Esophagus squamous epithelium (tissue), 5 donors: ENCODE measurements around the gene CCNY. TPM values are rescaled to one million over a fixed set of nuclear protein-coding genes. Genes with fewer than 3 reads are reported as not detected.
A peak's percentile ranks its signal among the peaks of the same experiment; 100 is the strongest.

Experiments used
- DNase-seq: peaks from one replicate; lab custom pipeline; 2025; lab: John Stamatoyannopoulos, UW
- H3K27ac ChIP-seq, 4 donors: fragments of 200-600 bp; sonication (generic); one replicate each; pipeline ENCODE4 v1.5.1; 2016 to 2019; ENCODE audit warnings: mild to moderate bottlenecking in 1 of 4
- H3K27me3 ChIP-seq, 4 donors: fragments of 200-600 bp; sonication (generic); 1 replicate in 3 of 4; 2 replicates in 1 of 4; pipeline versions ENCODE4 v1.5.1 to v1.6.0; 2017 to 2021; ENCODE audit warnings: antibody characterized with exemption in 1 of 4
- H3K36me3 ChIP-seq, 3 donors: fragments of 200-600 bp; sonication (generic); one replicate each; pipeline ENCODE4 v1.5.1; 2016 to 2019
- H3K4me1 ChIP-seq, 3 donors: fragments of 200-600 bp; sonication (generic); one replicate each; pipeline ENCODE4 v1.5.1; 2017 to 2019
- H3K4me3 ChIP-seq, 4 donors: fragments of 200-600 bp; sonication (generic); 1 replicate in 3 of 4; 2 replicates in 1 of 4; pipeline ENCODE4 v1.5.1; 2016 to 2019; ENCODE audit warnings: mild to moderate bottlenecking in 2 of 4, moderate library complexity in 1 of 4
- H3K9me3 ChIP-seq, 3 donors: fragments of 200-600 bp; sonication (generic); one replicate each; pipeline ENCODE4 v1.5.1; 2016 to 2019
- POLR2A ChIP-seq, 4 donors: fragments of 450-650 bp; IDR thresholded peaks; one replicate each; pipeline ENCODE4 v1.6.1; 2017; ENCODE audit warnings: antibody characterized with exemption in 4 of 4, mild to moderate bottlenecking in 4 of 4, moderate library complexity in 3 of 4
- WGBS, 2 donors: methylation state at CpG; one replicate each; pipeline ENCODE4 v1.1.5; 2018; 5-methylcytosine and 5-hydroxymethylcytosine counted together
- intact Hi-C: fragments of 100-400 bp; cut with DNase I; formaldehyde crosslinking; loops from one replicate; pipeline ENCODE4 v1.15.0; 2022
- total RNA-seq, 4 donors: library from RNA; depleted of rRNA; stranded (reverse); fragments of >200 nt; gene quantifications; one replicate each; pipeline ENCODE4 v1.1.0, GENCODE V29; 2016
- TF ChIP-seq, protein P1 (sequence below), 6 experiments: fragments of 450-650 bp in 4 of 6; fragments of 200-600 bp in 2 of 6; sonication (generic) in 2 of 6; IDR thresholded peaks; one replicate each; pipeline ENCODE4 v1.5.1; 2016 to 2019; ENCODE audit warnings: antibody characterized with exemption in 6 of 6, mild to moderate bottlenecking in 4 of 6, moderate library complexity in 4 of 6
- donor health status: DM: yes; HTN: yes; CAD: no.

The CCNY gene
- total RNA-seq, 4 donors from 2014 or later = 24.1 to 41.5 (median 30.4) TPM

DNA sequence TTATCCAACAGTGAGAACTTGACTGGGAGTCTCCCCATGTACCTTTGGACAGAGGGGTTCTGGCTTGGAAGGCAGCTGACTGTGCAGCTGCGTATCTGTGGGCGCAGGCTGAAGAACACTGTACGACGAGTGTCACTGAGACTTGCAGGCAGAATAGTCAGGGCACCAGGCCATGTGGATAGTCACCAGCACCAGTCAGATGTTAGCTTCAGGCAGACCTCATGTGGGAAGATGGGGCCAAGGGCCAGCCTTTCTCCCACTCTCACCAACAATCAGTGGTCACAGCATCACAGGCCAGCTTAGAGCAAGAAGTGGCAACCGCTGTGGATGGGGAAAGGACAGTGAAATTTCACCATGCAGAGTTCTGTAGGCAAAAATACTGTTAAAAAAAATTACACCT lies 225.4 kb downstream of the CCNY start:
- Histone ChIP-seq H3K36me3 (peaks cover 0 to 64% (median 9%) of the 10 kb centered on the region in 3 donors), H3K27me3 (no peaks in the 10 kb centered on the region), H3K27ac (no peak overlapping the region), H3K4me1 (peaks cover 0 to 18% (median 11%) of the 10 kb centered on the region in 3 donors), H3K9me3 (no peaks in the 10 kb centered on the region), H3K4me3 (no peak overlapping the region)
- no peak for DNase-seq
- TF ChIP-seq, protein P1, sequence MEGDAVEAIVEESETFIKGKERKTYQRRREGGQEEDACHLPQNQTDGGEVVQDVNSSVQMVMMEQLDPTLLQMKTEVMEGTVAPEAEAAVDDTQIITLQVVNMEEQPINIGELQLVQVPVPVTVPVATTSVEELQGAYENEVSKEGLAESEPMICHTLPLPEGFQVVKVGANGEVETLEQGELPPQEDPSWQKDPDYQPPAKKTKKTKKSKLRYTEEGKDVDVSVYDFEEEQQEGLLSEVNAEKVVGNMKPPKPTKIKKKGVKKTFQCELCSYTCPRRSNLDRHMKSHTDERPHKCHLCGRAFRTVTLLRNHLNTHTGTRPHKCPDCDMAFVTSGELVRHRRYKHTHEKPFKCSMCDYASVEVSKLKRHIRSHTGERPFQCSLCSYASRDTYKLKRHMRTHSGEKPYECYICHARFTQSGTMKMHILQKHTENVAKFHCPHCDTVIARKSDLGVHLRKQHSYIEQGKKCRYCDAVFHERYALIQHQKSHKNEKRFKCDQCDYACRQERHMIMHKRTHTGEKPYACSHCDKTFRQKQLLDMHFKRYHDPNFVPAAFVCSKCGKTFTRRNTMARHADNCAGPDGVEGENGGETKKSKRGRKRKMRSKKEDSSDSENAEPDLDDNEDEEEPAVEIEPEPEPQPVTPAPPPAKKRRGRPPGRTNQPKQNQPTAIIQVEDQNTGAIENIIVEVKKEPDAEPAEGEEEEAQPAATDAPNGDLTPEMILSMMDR (IDR thresholded peaks at IDR 0.05) = no peak
- no peak for TF ChIP-seq POLR2A (IDR thresholded peaks at IDR 0.05)
- WGBS, 2 donors = 75 to 93% methylated on average over 3 to 4 of the region's 5 CpGs
- intact Hi-C loops = loop anchor here (10.0 kb wide), 1 partner anchor 317 kb away; no protein-coding TSS in a partner anchor

DNA sequence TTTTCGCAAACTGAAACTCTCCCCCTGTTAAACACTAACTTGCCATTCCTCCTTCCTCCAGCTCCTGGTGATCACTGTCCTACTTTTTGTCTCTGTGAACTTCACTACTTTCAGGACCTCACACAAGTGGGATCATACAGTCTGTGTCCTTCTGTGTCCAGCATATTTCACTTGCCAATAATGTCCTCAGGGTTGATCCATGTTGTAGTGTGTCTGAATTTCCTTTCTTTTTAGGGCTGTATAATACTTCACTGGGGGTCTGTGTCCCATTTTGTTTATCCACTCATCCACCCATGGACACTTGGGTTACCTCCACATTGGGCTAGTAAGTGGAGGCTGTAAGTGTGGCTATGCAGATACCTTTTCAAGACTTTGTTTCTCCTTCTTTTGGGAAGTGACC lies 226.1 kb downstream of the CCNY start:
- DNase-seq = no peak
- intact Hi-C loops = loop anchor here (10.0 kb wide), 1 partner anchor 318 kb away; no protein-coding TSS in a partner anchor
- peaks cover 0 to 18% (median 11%) of the 10 kb centered on the region in 3 donors for H3K4me1 ChIP-seq

DNA sequence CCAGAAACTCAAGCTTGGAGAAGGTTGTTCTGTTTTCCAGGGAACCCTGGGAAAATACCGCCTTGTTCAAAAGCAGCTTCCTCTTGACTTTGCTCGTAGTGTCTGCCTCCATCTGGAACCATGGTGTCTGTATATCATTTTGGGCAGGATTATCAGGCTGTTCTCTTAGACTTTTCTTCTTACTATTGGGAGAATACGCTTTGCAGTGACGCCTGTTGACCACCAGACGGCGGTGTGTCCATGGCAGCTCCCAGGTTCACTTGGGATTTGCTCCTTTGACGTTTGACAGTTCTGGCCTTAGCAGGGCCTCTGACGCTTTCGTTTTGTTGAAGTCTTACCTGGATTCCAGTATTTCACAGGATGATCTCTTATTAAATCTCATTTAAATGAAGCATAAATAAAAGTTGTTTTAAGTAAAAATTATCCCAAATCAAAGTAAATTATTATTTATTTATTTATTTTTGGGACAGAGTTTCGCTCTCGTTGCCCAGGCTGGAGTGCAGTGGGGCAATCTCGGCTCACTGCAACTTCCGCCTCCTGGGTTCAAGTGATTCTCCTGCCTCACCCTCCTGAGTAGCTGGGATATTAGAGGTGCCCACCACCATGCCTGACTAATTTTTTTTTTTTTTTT lies 227.1 kb downstream of the CCNY start:
- peaks cover 0 to 18% (median 11%) of the 10 kb centered on the region in 3 donors for H3K4me1 ChIP-seq
- H3K27ac ChIP-seq = no peak overlapping the region
- peaks cover 6 to 65% (median 16%) of the 10 kb centered on the region in 3 donors for H3K36me3 ChIP-seq
- TF ChIP-seq, protein P1 (IDR thresholded peaks at IDR 0.05) = peak; percentile 79 to 94 (median 88)
- no peak for TF ChIP-seq POLR2A (IDR thresholded peaks at IDR 0.05)
- H3K4me3 ChIP-seq = no peak overlapping the region
- no peaks in the 10 kb centered on the region for H3K27me3 ChIP-seq
- intact Hi-C loops = loop anchor here (10.0 kb wide), 1 partner anchor 319 kb away; no protein-coding TSS in a partner anchor
- H3K9me3 ChIP-seq = no peaks in the 10 kb centered on the region
- DNase-seq = no peak
- WGBS, 2 donors = 45 to 47% methylated on average over 13 of the region's 13 CpGs

More for the DNA sequence above, 226.1 kb downstream of the CCNY start:
- TF ChIP-seq, protein P1 (IDR thresholded peaks at IDR 0.05) = no peak
- TF ChIP-seq POLR2A (IDR thresholded peaks at IDR 0.05) = no peak
- H3K4me3 ChIP-seq = no peak overlapping the region
- H3K36me3 ChIP-seq = peaks cover 0 to 64% (median 10%) of the 10 kb centered on the region in 3 donors
- no peaks in the 10 kb centered on the region for H3K27me3 ChIP-seq
- no peaks in the 10 kb centered on the region for H3K9me3 ChIP-seq
- 94 to 100% methylated on average over 1 of the region's 1 CpG for WGBS, 2 donors
- no peak overlapping the region for H3K27ac ChIP-seq

DNA sequence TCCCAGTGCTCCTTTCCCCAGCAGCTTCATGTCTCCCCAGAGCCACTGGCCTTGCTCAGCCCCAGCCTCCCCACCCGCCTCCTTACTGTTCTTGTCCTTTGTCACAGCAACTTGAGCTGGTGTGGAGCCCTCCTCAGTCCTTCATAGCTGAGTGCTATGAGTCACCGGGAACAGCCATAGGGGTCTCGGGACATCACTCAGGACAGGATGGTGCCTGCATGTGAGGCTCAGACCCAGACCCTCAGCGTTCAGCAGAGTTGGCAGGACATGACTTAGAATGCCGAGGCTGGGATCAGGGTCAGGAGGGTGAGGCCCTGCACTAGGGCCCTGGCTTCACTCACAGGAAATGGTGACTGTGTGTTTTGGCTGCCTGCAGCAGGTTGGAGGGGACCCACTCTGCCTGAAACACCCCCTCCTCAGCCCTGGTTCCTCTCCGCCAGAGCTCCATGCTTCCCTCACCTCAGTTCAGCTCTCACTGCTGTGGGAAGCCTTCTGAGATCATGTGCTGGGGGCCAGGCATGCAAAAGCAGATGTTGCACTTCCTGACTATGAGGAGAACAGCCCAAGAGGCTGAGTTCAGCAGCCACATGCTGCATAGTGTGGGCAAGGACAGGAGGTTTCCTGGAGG lies 228.1 kb downstream of the CCNY start:
- intact Hi-C loops = loop anchor here (10.0 kb wide), 1 partner anchor 320 kb away; no protein-coding TSS in a partner anchor
- H3K27ac ChIP-seq = peak overlapping the region in 2 of 4 donors; percentile 11 to 34
- WGBS, 2 donors = 75 to 100% methylated on average over 2 of the region's 6 CpGs

More for the DNA sequence above, 228.1 kb downstream of the CCNY start:
- peaks cover 0 to 18% (median 11%) of the 10 kb centered on the region in 3 donors for H3K4me1 ChIP-seq
- H3K27me3 ChIP-seq = no peaks in the 10 kb centered on the region
- H3K4me3 ChIP-seq = no peak overlapping the region
- TF ChIP-seq POLR2A (IDR thresholded peaks at IDR 0.05) = no peak
- TF ChIP-seq, protein P1 (IDR thresholded peaks at IDR 0.05) = no peak
- no peaks in the 10 kb centered on the region for H3K9me3 ChIP-seq
- H3K36me3 ChIP-seq = peaks cover 6 to 73% (median 16%) of the 10 kb centered on the region in 3 donors
- no peak for DNase-seq
